C4-2B (cell line): ENCODE data around the gene COMT.

Experiments
- H3K27ac ChIP-seq: fragments of 450-650 bp; 2 replicates; pipeline ENCODE4 v1.5.1; 2017
- ZFX ChIP-seq: fragments of 450-650 bp; IDR thresholded peaks from 2 replicates; pipeline ENCODE4 v1.6.1; 2017
- TF ChIP-seq, protein P1 (sequence below): fragments of 450-650 bp; conservative IDR thresholded peaks from 2 replicates; pipeline ENCODE4 v1.5.1; 2017; ENCODE audit warnings: mild to moderate bottlenecking

The COMT gene

DNA sequence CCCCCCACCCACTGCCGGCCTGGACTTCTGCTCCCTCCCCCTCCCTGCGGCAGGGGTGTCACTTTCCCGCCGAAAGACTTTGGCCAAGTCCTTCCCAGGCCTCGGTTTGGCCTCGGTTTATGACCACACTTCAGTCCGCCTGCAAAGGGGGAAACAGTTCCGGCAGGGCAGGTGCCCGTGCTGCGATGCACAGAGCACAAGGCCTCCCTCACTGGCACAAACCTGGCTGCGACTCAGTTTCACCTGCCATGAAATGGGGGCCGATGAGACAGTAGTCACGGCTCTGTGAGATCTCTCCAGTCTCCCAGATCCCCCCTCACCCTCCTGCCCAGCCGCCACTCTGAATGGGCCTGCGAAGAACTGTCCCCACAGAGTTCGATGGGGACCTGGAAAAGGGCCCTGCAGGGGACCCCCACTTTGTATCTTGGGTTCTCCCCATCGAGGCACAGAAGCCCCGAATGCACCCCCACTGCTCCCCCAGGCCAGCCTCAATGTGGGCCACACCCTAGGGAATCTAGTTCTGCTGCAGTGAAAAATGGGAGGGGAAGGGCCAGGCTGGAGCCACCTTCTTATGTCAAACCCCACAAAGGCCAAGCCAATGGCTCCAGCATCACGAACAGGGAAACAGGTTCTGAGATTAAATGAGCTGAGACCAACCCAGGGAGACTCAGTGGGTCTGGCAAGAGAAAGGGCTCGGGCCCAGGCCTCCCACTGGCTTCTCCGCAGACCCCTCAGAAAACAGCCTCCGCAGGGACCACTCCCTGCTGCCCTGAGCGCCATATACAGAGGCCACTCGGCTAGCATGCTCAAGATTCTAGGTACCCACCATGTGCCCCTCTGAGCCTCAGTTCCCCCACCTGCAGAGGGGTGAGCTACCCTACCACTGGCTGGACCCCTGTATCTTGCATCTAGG is 46.1 kb downstream of the COMT start:
- no peak overlapping the region for H3K27ac ChIP-seq
- TF ChIP-seq, protein P1, sequence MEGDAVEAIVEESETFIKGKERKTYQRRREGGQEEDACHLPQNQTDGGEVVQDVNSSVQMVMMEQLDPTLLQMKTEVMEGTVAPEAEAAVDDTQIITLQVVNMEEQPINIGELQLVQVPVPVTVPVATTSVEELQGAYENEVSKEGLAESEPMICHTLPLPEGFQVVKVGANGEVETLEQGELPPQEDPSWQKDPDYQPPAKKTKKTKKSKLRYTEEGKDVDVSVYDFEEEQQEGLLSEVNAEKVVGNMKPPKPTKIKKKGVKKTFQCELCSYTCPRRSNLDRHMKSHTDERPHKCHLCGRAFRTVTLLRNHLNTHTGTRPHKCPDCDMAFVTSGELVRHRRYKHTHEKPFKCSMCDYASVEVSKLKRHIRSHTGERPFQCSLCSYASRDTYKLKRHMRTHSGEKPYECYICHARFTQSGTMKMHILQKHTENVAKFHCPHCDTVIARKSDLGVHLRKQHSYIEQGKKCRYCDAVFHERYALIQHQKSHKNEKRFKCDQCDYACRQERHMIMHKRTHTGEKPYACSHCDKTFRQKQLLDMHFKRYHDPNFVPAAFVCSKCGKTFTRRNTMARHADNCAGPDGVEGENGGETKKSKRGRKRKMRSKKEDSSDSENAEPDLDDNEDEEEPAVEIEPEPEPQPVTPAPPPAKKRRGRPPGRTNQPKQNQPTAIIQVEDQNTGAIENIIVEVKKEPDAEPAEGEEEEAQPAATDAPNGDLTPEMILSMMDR = no peak
- TF ChIP-seq ZFX = no peak

DNA sequence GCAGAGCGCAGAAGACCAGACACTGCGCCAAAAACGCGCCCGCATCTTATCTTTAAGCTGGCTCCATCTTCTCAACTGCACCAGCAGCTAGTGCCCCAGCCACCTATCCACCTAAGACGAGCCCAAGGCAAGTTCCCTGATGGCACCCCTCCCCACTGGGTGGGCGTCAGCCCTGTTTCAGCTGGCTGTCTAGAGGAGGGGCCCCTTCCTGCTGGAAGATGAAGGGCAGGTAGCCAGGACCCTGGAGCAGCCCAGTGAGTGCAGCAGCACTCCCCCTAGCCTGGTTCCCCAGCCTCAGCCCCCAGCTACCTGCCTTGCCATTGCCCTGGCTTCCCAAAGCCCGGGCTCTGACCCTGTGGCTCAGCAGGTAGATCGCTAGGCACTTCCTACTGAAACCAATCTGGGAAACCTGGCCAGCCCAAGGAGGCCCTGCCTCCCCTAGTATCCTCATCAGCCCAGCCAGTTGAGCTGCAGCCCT is 46.8 kb downstream of the COMT start:
- H3K27ac ChIP-seq = no peak overlapping the region
- no peak for TF ChIP-seq ZFX
- TF ChIP-seq, protein P1 = no peak

DNA sequence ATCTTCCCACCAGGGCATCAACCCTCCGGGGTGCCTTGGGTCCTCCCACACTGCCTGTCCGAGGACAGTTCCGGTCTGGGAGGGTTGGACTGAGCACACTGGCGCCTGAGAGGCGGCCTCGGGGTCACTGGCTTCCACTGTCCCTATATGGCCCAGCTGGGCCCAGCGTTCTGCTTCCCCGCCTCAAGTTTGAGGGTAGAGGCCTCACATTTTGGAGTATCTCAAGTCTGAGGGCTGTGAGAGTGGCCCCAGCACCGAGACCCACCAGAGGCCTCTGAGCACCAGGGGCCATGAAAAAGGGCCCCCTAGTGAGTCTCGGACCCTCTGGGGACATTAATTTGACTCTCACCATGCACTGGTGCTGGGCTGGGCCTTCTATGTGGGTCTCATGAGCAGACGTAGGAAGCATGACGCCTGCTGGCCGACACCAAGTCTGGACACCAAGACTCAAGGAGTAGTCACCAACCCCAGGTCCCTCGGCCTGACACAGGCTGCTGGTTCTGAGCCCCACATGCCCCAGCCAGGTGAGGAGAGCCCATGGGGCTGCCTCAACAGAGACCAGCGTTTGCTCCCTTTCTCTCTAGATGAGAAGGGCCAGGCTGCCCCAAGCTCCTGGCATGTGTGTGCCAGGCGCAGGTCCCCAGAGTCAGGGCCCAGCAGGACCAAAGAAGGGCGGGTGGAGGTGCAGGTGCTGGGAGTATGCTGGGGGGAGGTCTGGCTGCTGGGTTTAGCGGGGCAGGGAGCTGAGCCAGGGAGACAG is 47.6 kb downstream of the COMT start:
- no peak overlapping the region for H3K27ac ChIP-seq
- TF ChIP-seq, protein P1 = no peak
- TF ChIP-seq ZFX = no peak

DNA sequence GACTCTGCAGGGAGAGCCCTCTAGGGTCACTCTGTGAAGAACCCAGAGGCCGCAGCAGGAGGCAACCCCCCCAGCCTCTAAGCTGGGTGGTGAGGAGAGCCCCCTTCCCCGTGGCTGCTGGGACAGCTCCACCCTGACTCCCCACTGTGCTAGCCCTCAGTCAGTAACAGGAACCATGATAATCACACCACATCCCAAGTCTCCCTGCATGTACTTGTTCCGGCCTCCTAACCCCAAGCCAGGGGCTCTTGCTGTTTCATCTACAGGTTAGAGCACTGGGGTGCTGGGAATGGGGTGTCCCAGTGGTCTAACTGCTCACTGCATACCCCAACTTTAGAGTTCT is 48.1 kb downstream of the COMT start:
- TF ChIP-seq ZFX = no peak
- TF ChIP-seq, protein P1 = no peak
- no peak overlapping the region for H3K27ac ChIP-seq

DNA sequence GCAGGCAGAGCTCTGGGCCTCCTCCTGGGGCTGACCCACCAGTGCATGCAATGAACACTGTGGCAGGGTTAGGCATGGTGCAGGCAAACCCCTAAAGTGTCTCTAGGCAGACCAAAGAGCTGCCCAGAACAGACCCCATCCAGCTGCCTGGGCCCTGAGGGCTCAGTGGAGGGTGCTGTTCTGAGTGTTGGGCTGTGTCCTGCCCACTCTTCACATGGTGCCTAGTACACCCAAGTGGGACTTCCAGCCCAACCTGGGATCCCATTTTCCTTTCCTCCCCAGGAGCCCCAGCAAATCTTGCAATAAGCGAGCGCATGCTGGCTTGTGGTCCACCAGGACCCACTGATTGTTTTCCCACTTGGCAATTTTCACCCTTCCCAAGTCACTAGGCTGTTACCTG is 48.6 kb downstream of the COMT start:
- TF ChIP-seq, protein P1 = no peak
- no peak for TF ChIP-seq ZFX
- no peak overlapping the region for H3K27ac ChIP-seq

DNA sequence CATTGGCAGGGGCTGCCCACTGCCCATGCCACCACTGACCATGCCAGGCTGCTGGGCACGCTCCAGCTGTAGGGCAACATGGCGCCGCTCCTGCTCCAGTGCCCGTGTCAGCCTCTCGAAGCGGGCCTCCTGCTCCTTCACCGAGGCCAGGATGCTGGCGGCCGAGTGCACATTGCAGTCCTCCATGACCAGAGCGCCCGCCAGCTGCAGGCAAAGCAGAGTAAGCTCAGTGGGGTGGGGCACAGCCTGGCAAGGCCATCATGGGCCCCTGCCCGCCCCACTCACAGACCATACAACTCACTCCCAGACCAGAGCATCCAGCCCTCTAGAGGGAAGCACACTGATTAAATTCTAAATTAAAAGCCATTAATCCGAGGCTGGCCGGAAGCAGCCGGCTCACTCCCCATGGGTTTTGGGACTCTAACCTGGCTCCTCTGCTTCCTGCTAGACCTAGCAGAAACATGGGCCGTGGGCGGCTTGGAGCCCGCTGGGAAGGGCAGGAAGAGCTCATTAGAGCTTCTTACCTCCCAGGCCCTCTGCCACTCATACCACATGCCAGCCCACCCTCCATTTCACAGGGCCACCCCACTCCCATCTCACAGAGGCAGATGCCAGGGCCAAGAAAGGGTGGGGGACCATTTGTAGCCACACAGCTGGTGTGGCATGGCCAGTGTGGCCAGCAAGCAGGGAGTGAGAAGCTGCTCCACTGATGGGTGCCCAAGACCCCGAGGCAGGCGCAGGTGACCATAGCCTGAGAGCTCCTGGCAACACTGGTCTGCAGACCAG is 49.2 kb downstream of the COMT start:
- no peak for TF ChIP-seq ZFX
- TF ChIP-seq, protein P1 = no peak
- H3K27ac ChIP-seq = no peak overlapping the region

DNA sequence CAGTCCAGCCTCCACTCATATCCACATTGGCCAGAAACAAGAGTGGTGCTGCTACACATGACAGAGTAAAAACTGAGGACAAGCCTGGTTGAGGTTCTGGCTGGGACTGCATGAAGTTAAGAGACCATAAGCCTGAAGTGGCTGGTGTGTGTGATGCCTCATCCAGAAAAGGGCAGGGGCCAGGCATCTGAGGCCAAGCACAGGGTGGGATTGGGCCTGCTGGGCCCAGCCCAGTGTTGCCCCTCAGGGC is 49.7 kb downstream of the COMT start:
- no peak overlapping the region for H3K27ac ChIP-seq
- TF ChIP-seq, protein P1 = no peak
- no peak for TF ChIP-seq ZFX
